DOHH2 (cell line): ENCODE results near the gene TBR1.

Experiments used
- EZH2phosphoT487 ChIP-seq: fragments of 200-600 bp; sonication (generic); IDR thresholded peaks from 2 replicates; pipeline ENCODE4 v1.6.1; 2017; ENCODE audit warnings: borderline replicate concordance, mild to moderate bottlenecking, antibody characterized with exemption, low read length, moderate library complexity, mixed read lengths
- TF ChIP-seq, protein P1 (sequence below): fragments of 200-600 bp; sonication (generic); IDR thresholded peaks from one replicate; pipeline ENCODE4 v1.5.1; 2014; ENCODE audit warnings: antibody characterized with exemption, mild to moderate bottlenecking, low read depth, low read length; ENCODE audit not compliant: poor library complexity, severe bottlenecking

DNA sequence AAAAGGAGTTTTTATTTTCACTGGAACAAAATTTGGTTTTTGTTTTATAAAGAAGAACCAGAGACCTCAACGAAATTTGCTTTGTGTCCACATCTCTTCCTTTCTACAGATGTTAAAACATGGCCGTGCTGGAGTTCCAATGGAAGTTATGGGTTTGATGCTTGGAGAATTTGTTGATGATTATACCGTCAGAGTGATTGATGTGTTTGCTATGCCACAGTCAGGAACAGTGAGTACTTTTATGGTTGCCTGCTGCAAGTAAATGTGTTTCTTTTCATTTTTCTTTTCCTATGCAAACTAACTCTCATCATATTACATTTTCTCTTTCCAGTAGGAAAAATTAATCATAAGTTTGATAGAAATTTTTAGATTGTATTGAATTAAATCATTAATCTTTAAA is 48.4 kb upstream of the TBR1 start:
- TF ChIP-seq, protein P1, sequence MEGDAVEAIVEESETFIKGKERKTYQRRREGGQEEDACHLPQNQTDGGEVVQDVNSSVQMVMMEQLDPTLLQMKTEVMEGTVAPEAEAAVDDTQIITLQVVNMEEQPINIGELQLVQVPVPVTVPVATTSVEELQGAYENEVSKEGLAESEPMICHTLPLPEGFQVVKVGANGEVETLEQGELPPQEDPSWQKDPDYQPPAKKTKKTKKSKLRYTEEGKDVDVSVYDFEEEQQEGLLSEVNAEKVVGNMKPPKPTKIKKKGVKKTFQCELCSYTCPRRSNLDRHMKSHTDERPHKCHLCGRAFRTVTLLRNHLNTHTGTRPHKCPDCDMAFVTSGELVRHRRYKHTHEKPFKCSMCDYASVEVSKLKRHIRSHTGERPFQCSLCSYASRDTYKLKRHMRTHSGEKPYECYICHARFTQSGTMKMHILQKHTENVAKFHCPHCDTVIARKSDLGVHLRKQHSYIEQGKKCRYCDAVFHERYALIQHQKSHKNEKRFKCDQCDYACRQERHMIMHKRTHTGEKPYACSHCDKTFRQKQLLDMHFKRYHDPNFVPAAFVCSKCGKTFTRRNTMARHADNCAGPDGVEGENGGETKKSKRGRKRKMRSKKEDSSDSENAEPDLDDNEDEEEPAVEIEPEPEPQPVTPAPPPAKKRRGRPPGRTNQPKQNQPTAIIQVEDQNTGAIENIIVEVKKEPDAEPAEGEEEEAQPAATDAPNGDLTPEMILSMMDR, result no peak
- no peak for TF ChIP-seq EZH2phosphoT487
